HepG2 (cell line): ENCODE results near the gene STAT1. TPM values are rescaled to one million over a fixed set of nuclear protein-coding genes. Genes with fewer than 3 reads are reported as not detected.

Experiments
- ATAC-seq: fragments of 200-7000 bp; cut with Tn5 transposase; 3 replicates; pipeline ENCODE4 v1.9.1; 2020; ENCODE audit warnings: mild to moderate bottlenecking, moderate library complexity
- BruUV-seq: library from RNA; stranded (reverse); fragments of 400-500 nt; replicated peaks from 2 replicates; lab custom pipeline; 2021; lab: Mats Ljungman, UMichigan
- CTCF ChIA-PET: fragments of 300-600 bp; formaldehyde crosslinking; extraction: SDS; loops from one replicate; lab custom pipeline; 2021; ENCODE audit warnings: low total read pairs, inconsistent platforms, low intra/inter-chr PET ratio; lab: Yijun Ruan, JAX
- POLR2A ChIA-PET: fragments of 350-600 bp; sonication (Branson Sonifier 250); formaldehyde crosslinking; loops from one replicate; lab custom pipeline; 2020; ENCODE audit warnings: antibody characterized with exemption, inconsistent platforms; lab: Yijun Ruan, JAX
- DNase-seq: peaks from one replicate; pipeline ENCODE4 v3.0.0-alpha.2; 2015; ENCODE audit warnings: low spot score
- FAIRE-seq: peaks from 3 replicates; lab custom pipeline; 2011; peaks lifted over from hg19 to GRCh38; lab: Jason Lieb, UNC
- H2AFZ ChIP-seq: one replicate; pipeline ENCODE4 v1.6.1; 2011; ENCODE audit warnings: low read length, inconsistent platforms
- H3K27ac ChIP-seq: fragments of 300-600 bp; 3 replicates; pipeline ENCODE4 v1.8.0; 2011; ENCODE audit warnings: mixed run types, mild to moderate bottlenecking, mixed read lengths, low read length, inconsistent platforms; ENCODE audit not compliant: insufficient read depth; ENCODE audit errors: extremely low read length
- H3K27me3 ChIP-seq, 2 experiments: fragments of 200-600 bp in 1 of 2; 2 replicates in 1 of 2; 3 replicates in 1 of 2; pipeline versions ENCODE4 v1.6.0 to v1.8.0; 2011; ENCODE audit warnings: low read length in 2 of 2, mild to moderate bottlenecking in 2 of 2, moderate library complexity in 2 of 2, inconsistent platforms in 1 of 2; ENCODE audit not compliant: insufficient read depth in 2 of 2, control insufficient read depth in 1 of 2
- H3K36me3 ChIP-seq, 2 experiments: fragments of 200-600 bp in 1 of 2; replicated peaks in 1 of 2; 2 replicates in 1 of 2; 3 replicates in 1 of 2; pipeline versions ENCODE4 v1.5.1 to v1.8.0; 2011; ENCODE audit warnings: low read length in 2 of 2, inconsistent platforms in 1 of 2; ENCODE audit not compliant: insufficient read depth in 2 of 2, control insufficient read depth in 1 of 2
- H3K4me1 ChIP-seq: 2 replicates; pipeline ENCODE4 v1.5.1; 2012; ENCODE audit warnings: low read length, inconsistent platforms; ENCODE audit not compliant: insufficient read depth
- H3K4me2 ChIP-seq: 2 replicates; pipeline ENCODE4 v1.6.0; 2011; ENCODE audit warnings: low read depth, low read length, inconsistent platforms
- H3K4me3 ChIP-seq, 3 experiments: fragments of 200-600 bp in 1 of 3; sonication (generic), shearing (Covaris generic) in 1 of 3; replicated peaks in 1 of 3; 2 replicates each; pipeline ENCODE4 v1.5.1; 2011 to 2016; ENCODE audit warnings: low read length in 3 of 3, inconsistent platforms in 2 of 3, low read depth in 2 of 3, mild to moderate bottlenecking in 2 of 3, control low read depth in 1 of 3, mixed read lengths in 1 of 3; ENCODE audit not compliant: insufficient read depth in 1 of 3
- H3K79me2 ChIP-seq: one replicate; pipeline ENCODE4 v1.6.1; 2011; ENCODE audit warnings: low read length, inconsistent platforms; ENCODE audit not compliant: insufficient read depth
- H3K9ac ChIP-seq: 2 replicates; pipeline ENCODE4 v1.6.0; 2011; ENCODE audit warnings: mild to moderate bottlenecking, low read depth, low read length, inconsistent platforms; ENCODE audit not compliant: insufficient read depth
- H3K9me3 ChIP-seq: 2 replicates; pipeline ENCODE4 v1.5.1; 2012; ENCODE audit warnings: mild to moderate bottlenecking, low read length
- H4K20me1 ChIP-seq: 2 replicates; pipeline ENCODE4 v1.6.0; 2011; ENCODE audit warnings: inconsistent platforms, mild to moderate bottlenecking, low read length, moderate library complexity; ENCODE audit not compliant: insufficient read depth
- ADNP ChIP-seq: sonication (generic); formaldehyde crosslinking; IDR thresholded peaks from 2 replicates; pipeline ENCODE4 v1.4.0; 2020; ENCODE audit warnings: missing genetic modification reagents
- ATF7 ChIP-seq, 2 experiments: fragments of 450-650 bp in 1 of 2; sonication (generic) in 1 of 2; formaldehyde crosslinking in 1 of 2; IDR thresholded peaks; 2 replicates each; pipeline versions ENCODE4 v1.4.0 to v1.6.1; 2016 to 2020; ENCODE audit warnings: antibody characterized with exemption in 1 of 2, mild to moderate bottlenecking in 1 of 2, missing genetic modification reagents in 1 of 2
- BCL6 ChIP-seq: IDR thresholded peaks from 2 replicates; pipeline ENCODE4 v1.6.1; 2016; ENCODE audit warnings: missing genetic modification reagents, missing compliant biosample characterization
- BORCS8-MEF2B ChIP-seq: sonication (generic); formaldehyde crosslinking; IDR thresholded peaks from 2 replicates; pipeline ENCODE4 v1.8.0; 2022; ENCODE audit warnings: mild to moderate bottlenecking, missing genetic modification reagents
- CENPX ChIP-seq: sonication (generic); formaldehyde crosslinking; IDR thresholded peaks from 2 replicates; pipeline ENCODE4 v1.9.0; 2021; ENCODE audit warnings: mild to moderate bottlenecking, missing genetic modification reagents, moderate library complexity
- CHD4 ChIP-seq: fragments of 200-600 bp; sonication (generic); IDR thresholded peaks from 2 replicates; pipeline ENCODE4 v1.7.0; 2017; ENCODE audit warnings: mild to moderate bottlenecking, low read length, borderline replicate concordance
- ERF ChIP-seq: IDR thresholded peaks from 2 replicates; pipeline ENCODE4 v1.6.1; 2018; ENCODE audit warnings: missing biosample characterization, missing genetic modification reagents
- HOXD1 ChIP-seq: sonication (generic); formaldehyde crosslinking; IDR thresholded peaks from 2 replicates; pipeline ENCODE4 v1.5.0; 2020; ENCODE audit warnings: missing genetic modification reagents
- MEF2D ChIP-seq: sonication (generic); formaldehyde crosslinking; IDR thresholded peaks from 2 replicates; pipeline ENCODE4 v1.5.1; 2020; ENCODE audit warnings: mild to moderate bottlenecking, missing genetic modification reagents
- NRL ChIP-seq: sonication (generic); formaldehyde crosslinking; IDR thresholded peaks from 2 replicates; pipeline ENCODE4 v1.5.0; 2020; ENCODE audit warnings: missing genetic modification reagents, mild to moderate bottlenecking, moderate library complexity, borderline replicate concordance
- RXRB ChIP-seq: IDR thresholded peaks from 2 replicates; pipeline ENCODE4 v1.6.1; 2016; ENCODE audit warnings: borderline replicate concordance, missing genetic modification reagents, missing compliant biosample characterization
- TCF7L2 ChIP-seq: IDR thresholded peaks from 2 replicates; pipeline ENCODE4 v1.6.1; 2011; ENCODE audit warnings: mild to moderate bottlenecking, low read depth, low read length, moderate library complexity
- ZNF282 ChIP-seq: fragments of 450-650 bp; IDR thresholded peaks from 2 replicates; pipeline ENCODE4 v1.6.1; 2018; ENCODE audit not compliant: partially characterized antibody
- ZNF546 ChIP-seq: sonication (generic); formaldehyde crosslinking; conservative IDR thresholded peaks from 2 replicates; pipeline ENCODE4 v1.8.1; 2023; ENCODE audit warnings: mild to moderate bottlenecking, missing genetic modification reagents
- ZNF577 ChIP-seq: sonication (generic); formaldehyde crosslinking; IDR thresholded peaks from 2 replicates; pipeline ENCODE4 v1.4.0; 2020; ENCODE audit warnings: mild to moderate bottlenecking, low read depth, missing genetic modification reagents, borderline replicate concordance
- WGBS: methylation state at CpG from one replicate; pipeline ENCODE4 v1.1.6; 2017; ENCODE audit warnings: low lambda C conversion rate; 5-methylcytosine and 5-hydroxymethylcytosine counted together
- in situ Hi-C: cut with HindIII; loops from 2 replicates; pipeline ENCODE4 v1.10.0; 2017; ENCODE audit warnings: low pct_unique_long_range_greater_than_20kb; ENCODE audit not compliant: extremely low pct_ligation_motif_present
- intact Hi-C: fragments of 100-400 bp; cut with micrococcal nuclease; formaldehyde crosslinking; loops from one replicate; pipeline ENCODE4 v1.10.0; 2022; ENCODE audit not compliant: unreplicated experiment
- polyA plus RNA-seq, 8 experiments: library from polyadenylated mRNA; depleted of rRNA in 3 of 8; stranded (reverse) in 7 of 8; unstranded in 1 of 8; fragments of >200 nt; fragmentation: Illumina TruSeq in 4 of 8; extraction: Trizol in 4 of 8; gene quantifications; 2 replicates each; pipeline versions ENCODE4 v1.2.1 to v1.2.3, GENCODE V29; 2011 to 2016; ENCODE audit warnings: low read depth in 4 of 8, missing spikeins in 1 of 8, mixed read lengths in 1 of 8; ENCODE audit not compliant: insufficient read depth in 1 of 8
- total RNA-seq, 5 experiments: library from RNA; depleted of rRNA; stranded (reverse); fragments of >200 nt; fragmentation: Illumina TruSeq; extraction: Trizol; gene quantifications; 2 replicates each; pipeline ENCODE4 v1.2.3, GENCODE V29; 2016; ENCODE audit warnings: low read depth in 1 of 5
- TF ChIP-seq, protein P1 (sequence below): sonication (generic); formaldehyde crosslinking; conservative IDR thresholded peaks from 2 replicates; pipeline ENCODE4 v1.4.0; 2020; ENCODE audit warnings: missing genetic modification reagents
- TF ChIP-seq, protein P2 (sequence below): sonication (generic); formaldehyde crosslinking; conservative IDR thresholded peaks from 2 replicates; pipeline ENCODE4 v1.8.0; 2022; ENCODE audit warnings: missing genetic modification reagents

STAT1 gene
- total and polyA plus RNA-seq, 2 of the 13 experiments (the other 11 are each of a cell fraction or from before 2014, with no cell fraction given) = 21.8 to 59.6 TPM

DNA sequence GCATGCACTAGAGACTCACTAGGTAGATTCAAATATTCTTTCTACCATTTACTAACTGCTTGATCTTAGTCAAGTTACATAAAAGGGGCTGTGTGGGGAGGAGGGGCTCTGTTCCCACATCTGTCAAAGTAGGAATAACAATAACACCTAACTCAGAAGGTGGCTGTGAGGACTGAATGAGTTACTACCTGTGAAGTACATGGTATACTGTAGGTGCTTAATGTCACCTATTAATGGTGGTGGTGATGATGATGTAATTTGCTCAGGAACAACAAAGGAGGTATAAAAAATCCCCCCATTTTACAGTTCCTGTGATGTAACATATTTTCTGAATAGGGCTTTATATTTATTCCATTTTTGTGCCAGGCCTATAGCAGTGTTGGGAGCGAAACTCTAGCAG lies 40.7 kb downstream of the STAT1 start:
- Histone ChIP-seq H3K9me3 (no peaks in the 10 kb centered on the region), H4K20me1 (no peaks in the 10 kb centered on the region), H2AFZ (no peak overlapping the region), H3K36me3 (peaks cover 39 to 89% of the 10 kb centered on the region in 2 experiments), H3K4me2 (no peak overlapping the region), H3K4me1 (no peaks in the 10 kb centered on the region), H3K9ac (no peak overlapping the region), H3K79me2 (no peaks in the 10 kb centered on the region), H3K4me3 (no peak overlapping the region), H3K27ac (no peak overlapping the region), H3K27me3 (no peaks in the 10 kb centered on the region)
- CTCF ChIA-PET = no interaction called here
- ATAC-seq = no peak
- in situ Hi-C loops = no loop called here
- no TSS peak for BruUV-seq
- WGBS = 97% methylated on average over 1 of the region's 1 CpG
- FAIRE-seq = no peak
- no peak for DNase-seq
- POLR2A ChIA-PET = no interaction called here
- TF ChIP-seq ATF7 (IDR thresholded peaks at IDR 0.05) (peak; percentile 39; the same call in 1 of the 2 replicates), ATF7 (CRISPR knock-in tag; IDR thresholded peaks at IDR 0.05) (no peak), TCF7L2 (no peak)
- intact Hi-C loops = no loop called here

DNA sequence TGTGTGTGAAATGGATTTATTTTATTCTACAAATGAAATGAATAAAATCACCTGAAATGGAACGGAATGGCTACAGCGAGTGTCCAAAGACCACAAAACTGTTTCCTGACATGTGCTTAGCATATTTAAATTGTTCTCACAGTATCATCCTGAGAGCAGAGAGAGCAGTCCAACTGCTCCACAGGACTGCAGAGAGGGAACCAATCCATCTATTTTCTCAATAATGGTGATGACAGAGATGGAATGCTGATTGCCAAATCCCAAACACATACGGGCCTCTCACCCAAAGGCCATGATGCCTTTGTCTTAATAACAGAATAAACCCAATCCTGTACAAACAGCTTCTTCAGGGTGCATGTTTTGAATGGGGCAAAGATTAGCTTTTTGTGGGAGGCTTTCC lies 41.1 kb downstream of the STAT1 start:
- Histone ChIP-seq H3K4me2 (no peak overlapping the region), H3K9ac (no peak overlapping the region), H3K27ac (no peak overlapping the region), H2AFZ (no peak overlapping the region), H3K36me3 (peaks cover 38 to 89% of the 10 kb centered on the region in 2 experiments), H4K20me1 (no peaks in the 10 kb centered on the region), H3K4me1 (no peaks in the 10 kb centered on the region), H3K4me3 (no peak overlapping the region), H3K79me2 (no peaks in the 10 kb centered on the region), H3K27me3 (no peaks in the 10 kb centered on the region), H3K9me3 (no peaks in the 10 kb centered on the region)
- DNase-seq (no peak), ATAC-seq (no peak), FAIRE-seq (no peak)
- ChIA-PET POLR2A (no interaction called here), CTCF (no interaction called here)
- in situ Hi-C loops (no loop called here), intact Hi-C loops (no loop called here)
- 93% methylated on average over 3 of the region's 3 CpGs for WGBS
- BruUV-seq = no TSS peak
- TF ChIP-seq ZNF577 (CRISPR knock-in tag) = no peak
- TF ChIP-seq CHD4 = no peak
- TF ChIP-seq, protein P1, sequence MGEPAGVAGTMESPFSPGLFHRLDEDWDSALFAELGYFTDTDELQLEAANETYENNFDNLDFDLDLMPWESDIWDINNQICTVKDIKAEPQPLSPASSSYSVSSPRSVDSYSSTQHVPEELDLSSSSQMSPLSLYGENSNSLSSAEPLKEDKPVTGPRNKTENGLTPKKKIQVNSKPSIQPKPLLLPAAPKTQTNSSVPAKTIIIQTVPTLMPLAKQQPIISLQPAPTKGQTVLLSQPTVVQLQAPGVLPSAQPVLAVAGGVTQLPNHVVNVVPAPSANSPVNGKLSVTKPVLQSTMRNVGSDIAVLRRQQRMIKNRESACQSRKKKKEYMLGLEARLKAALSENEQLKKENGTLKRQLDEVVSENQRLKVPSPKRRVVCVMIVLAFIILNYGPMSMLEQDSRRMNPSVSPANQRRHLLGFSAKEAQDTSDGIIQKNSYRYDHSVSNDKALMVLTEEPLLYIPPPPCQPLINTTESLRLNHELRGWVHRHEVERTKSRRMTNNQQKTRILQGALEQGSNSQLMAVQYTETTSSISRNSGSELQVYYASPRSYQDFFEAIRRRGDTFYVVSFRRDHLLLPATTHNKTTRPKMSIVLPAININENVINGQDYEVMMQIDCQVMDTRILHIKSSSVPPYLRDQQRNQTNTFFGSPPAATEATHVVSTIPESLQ (CRISPR knock-in tag) = no peak
- TF ChIP-seq, protein P2, sequence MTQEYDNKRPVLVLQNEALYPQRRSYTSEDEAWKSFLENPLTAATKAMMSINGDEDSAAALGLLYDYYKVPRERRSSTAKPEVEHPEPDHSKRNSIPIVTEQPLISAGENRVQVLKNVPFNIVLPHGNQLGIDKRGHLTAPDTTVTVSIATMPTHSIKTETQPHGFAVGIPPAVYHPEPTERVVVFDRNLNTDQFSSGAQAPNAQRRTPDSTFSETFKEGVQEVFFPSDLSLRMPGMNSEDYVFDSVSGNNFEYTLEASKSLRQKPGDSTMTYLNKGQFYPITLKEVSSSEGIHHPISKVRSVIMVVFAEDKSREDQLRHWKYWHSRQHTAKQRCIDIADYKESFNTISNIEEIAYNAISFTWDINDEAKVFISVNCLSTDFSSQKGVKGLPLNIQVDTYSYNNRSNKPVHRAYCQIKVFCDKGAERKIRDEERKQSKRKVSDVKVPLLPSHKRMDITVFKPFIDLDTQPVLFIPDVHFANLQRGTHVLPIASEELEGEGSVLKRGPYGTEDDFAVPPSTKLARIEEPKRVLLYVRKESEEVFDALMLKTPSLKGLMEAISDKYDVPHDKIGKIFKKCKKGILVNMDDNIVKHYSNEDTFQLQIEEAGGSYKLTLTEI (CRISPR knock-in tag) = no peak
- TF ChIP-seq MEF2D = no peak
- TF ChIP-seq NRL (CRISPR knock-in tag) = no peak
- no peak for TF ChIP-seq ZNF546 (CRISPR knock-in tag)
- TF ChIP-seq RXRB = no peak
- no peak for TF ChIP-seq BCL6
- TF ChIP-seq ERF = no peak
- TF ChIP-seq ADNP = no peak
- TF ChIP-seq CENPX (CRISPR knock-in tag) = no peak
- no peak for TF ChIP-seq ZNF282
- TF ChIP-seq BORCS8-MEF2B (CRISPR knock-in tag) = no peak
- no peak for TF ChIP-seq HOXD1 (CRISPR knock-in tag)
